Smooth muscle cell (in vitro differentiated cells): Measurements from ENCODE around the gene CHD9NB. TPM values are rescaled to one million over a fixed set of nuclear protein-coding genes. Genes with fewer than 3 reads are reported as not detected.
A peak's percentile ranks its signal among the peaks of the same experiment; 100 is the strongest.
"Not testable (repeated sequence)": the region's sequence is repeated elsewhere in the genome, so short reads cannot be mapped to it uniquely, and the experiment has no call there.

Experiments used
- DNase-seq: peaks from one replicate; lab custom pipeline; 2025; ENCODE audit not compliant: unreplicated experiment; lab: John Stamatoyannopoulos, UW
- H2AFZ ChIP-seq: fragments of 200-600 bp; sonication (generic); 2 replicates; pipeline ENCODE4 v1.6.0; 2016; ENCODE audit warnings: antibody characterized with exemption, low read depth, mild to moderate bottlenecking
- H3F3A ChIP-seq: fragments of 200-600 bp; sonication (generic); 2 replicates; pipeline ENCODE4 v1.6.0; 2017; ENCODE audit warnings: antibody characterized with exemption, low read depth
- H3K27ac ChIP-seq: fragments of 200-600 bp; sonication (generic); 2 replicates; pipeline ENCODE4 v1.5.1; 2016; ENCODE audit warnings: low read depth, mild to moderate bottlenecking
- H3K27me3 ChIP-seq: fragments of 200-600 bp; sonication (generic); 2 replicates; pipeline ENCODE4 v1.6.1; 2016; ENCODE audit warnings: low read depth, mild to moderate bottlenecking
- H3K36me3 ChIP-seq: fragments of 200-600 bp; sonication (generic); 2 replicates; pipeline ENCODE4 v1.5.1; 2016; ENCODE audit warnings: low read depth
- H3K4me1 ChIP-seq: fragments of 200-600 bp; sonication (generic); 2 replicates; pipeline ENCODE4 v1.5.1; 2016; ENCODE audit warnings: low read depth
- H3K4me2 ChIP-seq: fragments of 200-600 bp; sonication (generic); 2 replicates; pipeline ENCODE4 v1.6.0; 2016; ENCODE audit warnings: mild to moderate bottlenecking
- H3K4me3 ChIP-seq: fragments of 200-600 bp; sonication (generic); 2 replicates; pipeline ENCODE4 v1.5.1; 2016; ENCODE audit warnings: mild to moderate bottlenecking
- H3K79me2 ChIP-seq: fragments of 200-600 bp; sonication (generic); 2 replicates; pipeline ENCODE4 v1.6.0; 2016; ENCODE audit warnings: low read depth, mild to moderate bottlenecking
- H3K9ac ChIP-seq: fragments of 200-600 bp; sonication (generic); 2 replicates; pipeline ENCODE4 v1.6.0; 2016; ENCODE audit warnings: low read depth
- H3K9me3 ChIP-seq: fragments of 200-600 bp; sonication (generic); replicated peaks from 2 replicates; pipeline ENCODE4 v1.5.1; 2016; ENCODE audit warnings: low read depth
- H4K20me1 ChIP-seq: fragments of 200-600 bp; sonication (generic); 2 replicates; pipeline ENCODE4 v1.6.0; 2016; ENCODE audit warnings: low read depth
- whole genome bisulfite sequencing: methylation state at CpG from one replicate; pipeline ENCODE4 v1.1.7; 2016; ENCODE audit warnings: low lambda C conversion rate; 5-methylcytosine and 5-hydroxymethylcytosine counted together
- polyA plus RNA-seq: library from polyadenylated mRNA; unstranded; fragments of >200 nt; fragmentation: Nextera tagmentation; extraction: Ambion mirVana; gene quantifications from 2 replicates; pipeline ENCODE4 v1.2.1, GENCODE V29; 2016
- total RNA-seq: library from RNA; depleted of rRNA; stranded (reverse); fragments of >200 nt; gene quantifications from 2 replicates; pipeline ENCODE4 v1.2.3, GENCODE V29; 2014
- TF ChIP-seq, protein P1 (sequence below): fragments of 200-600 bp; sonication (generic); IDR thresholded peaks from 2 replicates; pipeline ENCODE4 v1.5.1; 2017; ENCODE audit warnings: borderline replicate concordance, mild to moderate bottlenecking, antibody characterized with exemption; ENCODE audit not compliant: insufficient read depth, poor library complexity, severe bottlenecking

CHD9NB gene
- total and polyA plus RNA-seq, 2 experiments from 2014 or later = not detected

DNA sequence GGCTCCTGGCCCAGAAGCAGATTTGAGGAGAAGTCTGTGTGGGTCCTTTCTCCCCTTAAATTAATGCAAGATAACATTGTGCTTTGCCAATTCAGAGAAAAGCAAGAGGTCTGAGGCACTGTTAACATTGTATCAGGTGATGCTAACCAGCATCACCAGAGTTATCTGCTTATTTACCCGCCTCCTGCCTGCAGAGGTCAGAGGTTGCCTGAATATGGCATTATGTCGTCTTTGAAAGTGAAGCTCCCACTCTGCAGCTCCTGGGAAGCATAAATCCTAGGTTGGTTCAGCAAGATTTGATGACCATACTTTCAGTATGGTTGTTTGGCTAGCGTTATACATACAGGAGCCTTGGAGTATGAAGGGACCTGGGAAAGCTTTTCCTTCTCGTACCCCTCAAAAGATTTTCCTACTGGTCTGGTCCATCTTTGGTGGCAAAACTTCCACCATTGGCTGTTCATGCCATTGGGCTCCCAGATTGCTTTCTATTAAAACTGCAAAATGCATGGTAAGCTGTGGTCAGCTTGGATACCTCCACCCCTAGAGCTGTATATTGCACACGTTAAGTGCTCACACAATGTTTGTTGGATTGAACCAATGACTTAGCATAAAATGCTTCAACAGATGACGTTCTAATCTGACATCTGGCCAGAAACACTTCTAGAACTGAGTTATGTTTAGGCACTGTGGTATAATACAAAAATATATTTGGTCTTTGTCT lies 26.2 kb upstream of the CHD9NB start:
- no peaks in the 10 kb centered on the region for H3K9me3 ChIP-seq
- no peak overlapping the region for H2AFZ ChIP-seq
- H3K4me1 ChIP-seq = peaks cover 18% of the 10 kb centered on the region
- TF ChIP-seq, protein P1, sequence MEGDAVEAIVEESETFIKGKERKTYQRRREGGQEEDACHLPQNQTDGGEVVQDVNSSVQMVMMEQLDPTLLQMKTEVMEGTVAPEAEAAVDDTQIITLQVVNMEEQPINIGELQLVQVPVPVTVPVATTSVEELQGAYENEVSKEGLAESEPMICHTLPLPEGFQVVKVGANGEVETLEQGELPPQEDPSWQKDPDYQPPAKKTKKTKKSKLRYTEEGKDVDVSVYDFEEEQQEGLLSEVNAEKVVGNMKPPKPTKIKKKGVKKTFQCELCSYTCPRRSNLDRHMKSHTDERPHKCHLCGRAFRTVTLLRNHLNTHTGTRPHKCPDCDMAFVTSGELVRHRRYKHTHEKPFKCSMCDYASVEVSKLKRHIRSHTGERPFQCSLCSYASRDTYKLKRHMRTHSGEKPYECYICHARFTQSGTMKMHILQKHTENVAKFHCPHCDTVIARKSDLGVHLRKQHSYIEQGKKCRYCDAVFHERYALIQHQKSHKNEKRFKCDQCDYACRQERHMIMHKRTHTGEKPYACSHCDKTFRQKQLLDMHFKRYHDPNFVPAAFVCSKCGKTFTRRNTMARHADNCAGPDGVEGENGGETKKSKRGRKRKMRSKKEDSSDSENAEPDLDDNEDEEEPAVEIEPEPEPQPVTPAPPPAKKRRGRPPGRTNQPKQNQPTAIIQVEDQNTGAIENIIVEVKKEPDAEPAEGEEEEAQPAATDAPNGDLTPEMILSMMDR = no peak
- no peaks in the 10 kb centered on the region for H3K36me3 ChIP-seq
- peak overlapping the region; percentile 80 for H3K4me2 ChIP-seq
- no peak overlapping the region for H3K4me3 ChIP-seq
- no peaks in the 10 kb centered on the region for H3K27me3 ChIP-seq
- peaks cover 49% of the 10 kb centered on the region for H3K79me2 ChIP-seq
- H3K27ac ChIP-seq = peak overlapping the region; percentile 99
- H3F3A ChIP-seq = peaks cover 28% of the 10 kb centered on the region
- H4K20me1 ChIP-seq = no peaks in the 10 kb centered on the region
- peak overlapping the region; percentile 87 for H3K9ac ChIP-seq
- 83% methylated on average over 6 of the region's 6 CpGs for WGBS
- DNase-seq = no peak

DNA sequence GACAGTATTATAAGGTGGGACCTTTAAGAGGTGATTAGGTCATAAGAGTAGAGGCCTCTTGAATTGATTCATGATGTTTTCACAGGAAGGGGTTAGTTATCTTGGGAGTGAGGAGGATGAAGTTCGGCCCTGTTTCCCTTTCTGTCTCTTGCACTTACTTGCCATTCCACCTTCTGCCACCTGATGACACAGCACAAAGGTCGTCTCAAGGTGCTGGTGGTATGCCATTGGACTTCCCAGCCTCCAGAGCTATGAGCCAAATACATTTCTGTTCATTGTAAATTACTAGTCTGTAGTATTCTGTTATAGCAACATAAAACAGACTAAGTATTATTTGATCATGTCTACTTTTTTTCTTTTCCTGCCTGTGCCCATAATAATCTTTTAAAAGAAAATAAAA lies 25.6 kb upstream of the CHD9NB start:
- Histone ChIP-seq H3K27ac (peak overlapping the region; percentile 99), H2AFZ (no peak overlapping the region), H3K4me1 (peaks cover 18% of the 10 kb centered on the region), H3K36me3 (no peaks in the 10 kb centered on the region), H3K9me3 (no peaks in the 10 kb centered on the region), H3K4me2 (no peak overlapping the region), H3K9ac (no peak overlapping the region), H3K4me3 (no peak overlapping the region), H3K79me2 (peaks cover 48% of the 10 kb centered on the region), H3F3A (peaks cover 24% of the 10 kb centered on the region), H4K20me1 (no peaks in the 10 kb centered on the region), H3K27me3 (no peaks in the 10 kb centered on the region)
- DNase-seq = no peak
- WGBS = 81% methylated on average over 2 of the region's 2 CpGs
- TF ChIP-seq, protein P1 = no peak

DNA sequence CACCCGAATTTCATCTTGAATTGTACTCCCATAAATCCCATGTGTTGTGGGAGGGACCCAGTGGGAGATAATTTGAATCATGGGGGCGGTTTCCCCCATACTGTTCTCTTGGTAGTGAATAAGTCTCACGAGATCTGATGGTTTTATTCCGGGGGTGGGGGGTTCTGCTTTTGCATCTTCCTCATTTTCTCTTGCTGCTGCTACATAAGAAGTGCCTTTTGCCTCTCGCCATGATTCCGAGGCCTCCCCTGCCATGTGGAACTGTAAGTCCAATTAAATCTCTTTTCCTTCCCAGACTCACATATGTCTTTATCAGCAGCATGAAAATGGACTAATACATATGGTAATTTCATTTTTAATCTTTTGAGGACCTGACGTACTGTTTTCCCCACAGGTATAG lies 22.8 kb upstream of the CHD9NB start:
- not testable (repeated sequence) for DNase-seq, H3K4me2 ChIP-seq, H3K27ac ChIP-seq, H3K27me3 ChIP-seq, H3K9me3 ChIP-seq, H2AFZ ChIP-seq, H3K9ac ChIP-seq, H3K36me3 ChIP-seq, H3K4me3 ChIP-seq, H4K20me1 ChIP-seq
- H3K4me1 ChIP-seq = peaks cover 17% of the 10 kb centered on the region
- WGBS = 97% methylated on average over 7 of the region's 7 CpGs
- peaks cover 19% of the 10 kb centered on the region for H3F3A ChIP-seq
- H3K79me2 ChIP-seq = peaks cover 60% of the 10 kb centered on the region

DNA sequence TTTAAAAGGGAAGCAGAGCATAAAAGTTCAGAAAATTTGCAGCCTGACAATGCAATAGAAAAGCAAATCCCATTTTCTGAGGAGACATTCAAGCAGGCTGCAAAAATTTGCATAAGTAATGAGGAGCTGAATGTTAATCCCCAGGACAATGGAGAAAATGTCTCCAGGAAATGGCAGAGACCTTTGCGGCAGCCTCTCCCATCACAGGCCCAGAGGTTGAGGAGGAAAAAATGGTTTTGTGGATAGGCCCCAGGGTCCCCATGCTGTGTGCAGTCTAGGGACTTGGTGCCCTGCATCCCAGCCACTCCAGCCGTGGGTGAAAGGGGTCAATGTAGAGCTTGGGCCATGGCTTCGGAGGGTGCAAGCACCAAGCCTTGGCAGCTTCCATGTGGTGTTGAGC lies 21.6 kb upstream of the CHD9NB start:
- H3K9me3 ChIP-seq, H4K20me1 ChIP-seq, H3K27me3 ChIP-seq, DNase-seq, H3K27ac ChIP-seq, H2AFZ ChIP-seq, H3K36me3 ChIP-seq, H3K4me3 ChIP-seq, H3K4me1 ChIP-seq, H3K4me2 ChIP-seq, H3K9ac ChIP-seq: not testable (repeated sequence)
- 67% methylated on average over 3 of the region's 3 CpGs for WGBS
- Histone ChIP-seq H3F3A (peaks cover 11% of the 10 kb centered on the region), H3K79me2 (peaks cover 71% of the 10 kb centered on the region)
